GM10266 (cell line): Measurements from ENCODE around the gene DOCK8.
"Not testable (repeated sequence)": the region's sequence is repeated elsewhere in the genome, so short reads cannot be mapped to it uniquely, and the experiment has no call there.

Experiments
- DNase-seq: peaks from one replicate; pipeline ENCODE4 v3.0.0; 2012; ENCODE audit errors: extremely low spot score
- CTCF ChIP-seq: IDR thresholded peaks from 2 replicates; pipeline ENCODE4 v1.5.1; 2012; ENCODE audit warnings: mild to moderate bottlenecking, low read depth; ENCODE audit not compliant: control insufficient read depth, insufficient read depth; ENCODE audit errors: missing control alignments

The DOCK8 gene

GRCh38 chr9:221989-222776, 7.5 kb downstream of the DOCK8 start:
- TF ChIP-seq CTCF = no peak
- no peak for DNase-seq

GRCh38 chr9:223152-223551, 8.5 kb downstream of the DOCK8 start:
- DNase-seq = no peak
- TF ChIP-seq CTCF = no peak

GRCh38 chr9:224026-224425, 9.4 kb downstream of the DOCK8 start:
- no peak for TF ChIP-seq CTCF
- DNase-seq = no peak

GRCh38 chr9:224582-225520, 10.2 kb downstream of the DOCK8 start:
- no peak for DNase-seq
- no peak for TF ChIP-seq CTCF

- DNase-seq = no peak
- TF ChIP-seq CTCF = no peak
These were observed 13.2 kb downstream of the DOCK8 start for GRCh38 chr9:227860-228259.

GRCh38 chr9:228929-229695, 14.4 kb downstream of the DOCK8 start:
- TF ChIP-seq CTCF = no peak
- no peak for DNase-seq

- DNase-seq = not testable (repeated sequence)
These were observed 17.0 kb downstream of the DOCK8 start for GRCh38 chr9:231625-232024.

- DNase-seq = not testable (repeated sequence)
These were observed 19.0 kb downstream of the DOCK8 start for GRCh38 chr9:233708-234107.
